ENCODE results near the gene PBX1.

- TF ChIP-seq, protein P1, sequence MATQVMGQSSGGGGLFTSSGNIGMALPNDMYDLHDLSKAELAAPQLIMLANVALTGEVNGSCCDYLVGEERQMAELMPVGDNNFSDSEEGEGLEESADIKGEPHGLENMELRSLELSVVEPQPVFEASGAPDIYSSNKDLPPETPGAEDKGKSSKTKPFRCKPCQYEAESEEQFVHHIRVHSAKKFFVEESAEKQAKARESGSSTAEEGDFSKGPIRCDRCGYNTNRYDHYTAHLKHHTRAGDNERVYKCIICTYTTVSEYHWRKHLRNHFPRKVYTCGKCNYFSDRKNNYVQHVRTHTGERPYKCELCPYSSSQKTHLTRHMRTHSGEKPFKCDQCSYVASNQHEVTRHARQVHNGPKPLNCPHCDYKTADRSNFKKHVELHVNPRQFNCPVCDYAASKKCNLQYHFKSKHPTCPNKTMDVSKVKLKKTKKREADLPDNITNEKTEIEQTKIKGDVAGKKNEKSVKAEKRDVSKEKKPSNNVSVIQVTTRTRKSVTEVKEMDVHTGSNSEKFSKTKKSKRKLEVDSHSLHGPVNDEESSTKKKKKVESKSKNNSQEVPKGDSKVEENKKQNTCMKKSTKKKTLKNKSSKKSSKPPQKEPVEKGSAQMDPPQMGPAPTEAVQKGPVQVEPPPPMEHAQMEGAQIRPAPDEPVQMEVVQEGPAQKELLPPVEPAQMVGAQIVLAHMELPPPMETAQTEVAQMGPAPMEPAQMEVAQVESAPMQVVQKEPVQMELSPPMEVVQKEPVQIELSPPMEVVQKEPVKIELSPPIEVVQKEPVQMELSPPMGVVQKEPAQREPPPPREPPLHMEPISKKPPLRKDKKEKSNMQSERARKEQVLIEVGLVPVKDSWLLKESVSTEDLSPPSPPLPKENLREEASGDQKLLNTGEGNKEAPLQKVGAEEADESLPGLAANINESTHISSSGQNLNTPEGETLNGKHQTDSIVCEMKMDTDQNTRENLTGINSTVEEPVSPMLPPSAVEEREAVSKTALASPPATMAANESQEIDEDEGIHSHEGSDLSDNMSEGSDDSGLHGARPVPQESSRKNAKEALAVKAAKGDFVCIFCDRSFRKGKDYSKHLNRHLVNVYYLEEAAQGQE (IDR thresholded peaks at IDR 0.05; ENCODE audit: insufficient read depth in 1 of 2, low read depth in 2 of 2, low read length in 2 of 2), result no peak
- TF ChIP-seq TAF1 (IDR thresholded peaks at IDR 0.05; ENCODE audit: borderline replicate concordance, insufficient read depth, low read length) (no peak), POLR2AphosphoS5 (IDR thresholded peaks at IDR 0.05; ENCODE audit: low read depth, low read length) (no peak), SIN3A (IDR thresholded peaks at IDR 0.05; ENCODE audit: borderline replicate concordance, insufficient read depth, low read length) (no peak)
Observed at GRCh38 chr1:164801246-164801731, 242.3 kb downstream of the PBX1 start.
